Fibroblast of mammary gland (primary cell): ENCODE results near the gene FNIP1.

Experiments used
- DNase-seq: peaks from one replicate; pipeline ENCODE4 v3.0.0-alpha.2; 2010; ENCODE audit warnings: low read depth
- H3K4me3 ChIP-seq: 2 replicates; pipeline ENCODE4 v1.5.1; 2011; ENCODE audit warnings: low read depth, mild to moderate bottlenecking, low read length, moderate library complexity; ENCODE audit not compliant: control insufficient read depth
- CTCF ChIP-seq: conservative IDR thresholded peaks from 2 replicates; pipeline ENCODE4 v1.5.1; 2011; ENCODE audit warnings: low read depth, low read length, inconsistent platforms; ENCODE audit not compliant: control insufficient read depth, insufficient read depth

The FNIP1 gene

GRCh38 chr5:131664929-131665328 lies 131.9 kb downstream of the FNIP1 start:
- no peak for DNase-seq
- no peak for TF ChIP-seq CTCF
- H3K4me3 ChIP-seq, result no peak overlapping the region

GRCh38 chr5:131661933-131662332 lies 134.9 kb downstream of the FNIP1 start:
- H3K4me3 ChIP-seq, result no peak overlapping the region
- DNase-seq, result peak; percentile 11
- TF ChIP-seq CTCF, result no peak

- no peak for TF ChIP-seq CTCF
- H3K4me3 ChIP-seq, result no peak overlapping the region
- no peak for DNase-seq
Measured at GRCh38 chr5:131659841-131660240, 137.0 kb downstream of the FNIP1 start.

- no peak overlapping the region for H3K4me3 ChIP-seq
- no peak for DNase-seq
- TF ChIP-seq CTCF, result no peak
Measured at GRCh38 chr5:131659290-131659689, 137.5 kb downstream of the FNIP1 start.

- no peak for DNase-seq
- TF ChIP-seq CTCF, result no peak
- no peak overlapping the region for H3K4me3 ChIP-seq
Measured at GRCh38 chr5:131654776-131655175, 142.0 kb downstream of the FNIP1 start.

- no peak for TF ChIP-seq CTCF
- H3K4me3 ChIP-seq, result no peak overlapping the region
- DNase-seq, result no peak
Measured at GRCh38 chr5:131654309-131654708, 142.5 kb downstream of the FNIP1 start.

GRCh38 chr5:131649161-131649560 lies 147.7 kb downstream of the FNIP1 start:
- peak; percentile 47 for DNase-seq
- TF ChIP-seq CTCF, result no peak
- no peak overlapping the region for H3K4me3 ChIP-seq
